HCT116 (cell line): ENCODE data around the gene SORL1. TPM values are rescaled to one million over a fixed set of nuclear protein-coding genes. Genes with fewer than 3 reads are reported as not detected.

Experiments
- ATAC-seq: fragments of 200-7000 bp; cut with Tn5 transposase; 2 replicates; pipeline ENCODE4 v1.9.1; 2020; ENCODE audit warnings: mild to moderate bottlenecking, moderate library complexity
- BruUV-seq: library from RNA; stranded (reverse); fragments of 400-500 nt; replicated peaks from 2 replicates; lab custom pipeline; 2021; lab: Mats Ljungman, UMichigan
- CTCF ChIA-PET: fragments of 300-600 bp; sonication (Branson Sonifier 250); formaldehyde crosslinking; loops from one replicate; lab custom pipeline; 2021; ENCODE audit warnings: antibody characterized with exemption; lab: Charles Lee
- POLR2A ChIA-PET: fragments of 300-600, 350-600 bp; sonication (Branson Sonifier 250); formaldehyde crosslinking; loops from one replicate; lab custom pipeline; 2021; ENCODE audit warnings: antibody characterized with exemption; lab: Charles Lee
- RAD21 ChIA-PET, 2 experiments: fragments of 300-600 bp; sonication (Branson Sonifier 250); formaldehyde crosslinking; loops; one replicate each; lab custom pipeline; 2023; ENCODE audit warnings: low total read pairs in 2 of 2; ENCODE audit not compliant: uncharacterized antibody in 2 of 2, unreplicated experiment in 2 of 2, low non-redundant PET in 1 of 2; lab: Charles Lee
- DNase-seq: peaks from one replicate; pipeline ENCODE4 v3.0.0-alpha.2; 2010; ENCODE audit warnings: low read depth, low spot score
- H2AFZ ChIP-seq: fragments of 200-600 bp; shearing (Covaris generic), sonication (generic); 2 replicates; pipeline ENCODE4 v1.6.1; 2017; ENCODE audit warnings: low read depth, mixed run types, mixed read lengths, antibody characterized with exemption, low read length; ENCODE audit not compliant: poor library complexity, severe bottlenecking
- H3K27ac ChIP-seq: 2 replicates; pipeline ENCODE4 v1.5.1; 2012; ENCODE audit warnings: low read depth, low read length
- H3K27me3 ChIP-seq: fragments of 200-600 bp; sonication (generic); 2 replicates; pipeline ENCODE4 v1.6.1; 2016; ENCODE audit warnings: mixed run types, low read length, mixed read lengths; ENCODE audit not compliant: insufficient read depth
- H3K36me3 ChIP-seq, 2 experiments: fragments of 200-500 bp in 1 of 2; fragments of 200-600 bp in 1 of 2; sonication (Bioruptor generic) in 1 of 2; sonication (generic) in 1 of 2; 2 replicates each; pipeline versions ENCODE4 v1.5.1 to v1.6.1; 2014 to 2016; ENCODE audit warnings: low read length in 2 of 2, inconsistent platforms in 1 of 2, mixed read lengths in 1 of 2, mixed run types in 1 of 2; ENCODE audit not compliant: insufficient read depth in 2 of 2, control insufficient read depth in 1 of 2
- H3K4me1 ChIP-seq, 2 experiments: fragments of 200-600 bp in 1 of 2; sonication (generic) in 1 of 2; 2 replicates each; pipeline versions ENCODE4 v1.5.1 to v1.6.1; 2012 to 2017; ENCODE audit warnings: low read length in 2 of 2, inconsistent platforms in 1 of 2, mild to moderate bottlenecking in 1 of 2, mixed read lengths in 1 of 2, mixed run types in 1 of 2, moderate library complexity in 1 of 2; ENCODE audit not compliant: insufficient read depth in 2 of 2, control insufficient read depth in 1 of 2
- H3K4me2 ChIP-seq: fragments of 200-600 bp; sonication (generic); 2 replicates; pipeline ENCODE4 v1.6.1; 2017; ENCODE audit warnings: mixed run types, low read length, mixed read lengths
- H3K4me3 ChIP-seq, 2 experiments: fragments of 200-600 bp in 1 of 2; sonication (generic) in 1 of 2; replicated peaks in 1 of 2; 2 replicates each; pipeline ENCODE4 v1.5.1; 2011 to 2016; ENCODE audit warnings: low read length in 2 of 2, control low read depth in 1 of 2, low read depth in 1 of 2, mild to moderate bottlenecking in 1 of 2, mixed read lengths in 1 of 2, mixed run types in 1 of 2
- H3K79me2 ChIP-seq: fragments of 200-600 bp; sonication (generic); 2 replicates; pipeline ENCODE4 v1.6.1; 2017; ENCODE audit warnings: mild to moderate bottlenecking, mixed run types, low read length, moderate library complexity, mixed read lengths; ENCODE audit not compliant: insufficient read depth
- H3K9ac ChIP-seq: fragments of 200-600 bp; sonication (generic); 2 replicates; pipeline ENCODE4 v1.6.1; 2016; ENCODE audit warnings: low read length, mixed read lengths
- H3K9me2 ChIP-seq: fragments of 200-600 bp; sonication (generic), shearing (Covaris generic); 2 replicates; pipeline ENCODE4 v1.6.1; 2017; ENCODE audit warnings: mixed run types, mild to moderate bottlenecking, moderate library complexity; ENCODE audit not compliant: insufficient read depth
- H3K9me3 ChIP-seq, 2 experiments: fragments of 200-500 bp in 1 of 2; fragments of 200-600 bp in 1 of 2; sonication (Bioruptor generic) in 1 of 2; sonication (generic) in 1 of 2; 2 replicates each; pipeline ENCODE4 v1.6.1; 2014 to 2017; ENCODE audit warnings: low read length in 2 of 2, mixed read lengths in 2 of 2, inconsistent platforms in 1 of 2, low read depth in 1 of 2, mild to moderate bottlenecking in 1 of 2, mixed run types in 1 of 2, moderate library complexity in 1 of 2; ENCODE audit not compliant: control insufficient read depth in 1 of 2, insufficient read depth in 1 of 2
- H4K20me1 ChIP-seq: fragments of 200-600 bp; sonication (generic), shearing (Covaris generic); 2 replicates; pipeline ENCODE4 v1.6.1; 2017; ENCODE audit warnings: mixed run types, mild to moderate bottlenecking, moderate library complexity; ENCODE audit not compliant: insufficient read depth
- CBX3 ChIP-seq: IDR thresholded peaks from 2 replicates; pipeline ENCODE4 v1.6.1; 2012; ENCODE audit warnings: low read depth
- CEBPB ChIP-seq: IDR thresholded peaks from 2 replicates; pipeline ENCODE4 v1.6.1; 2012; ENCODE audit warnings: low read depth
- ELF1 ChIP-seq: IDR thresholded peaks from 2 replicates; pipeline ENCODE4 v1.6.1; 2012; ENCODE audit warnings: low read depth, borderline replicate concordance
- EZH2 ChIP-seq: fragments of 200-600 bp; sonication (generic); IDR thresholded peaks from 2 replicates; pipeline ENCODE4 v1.6.1; 2017; ENCODE audit warnings: antibody characterized with exemption, mixed run types
- EZH2phosphoT487 ChIP-seq: fragments of 200-600 bp; IDR thresholded peaks from 2 replicates; pipeline ENCODE4 v1.6.1; 2018; ENCODE audit warnings: antibody characterized with exemption, borderline replicate concordance
- FOSL1 ChIP-seq: IDR thresholded peaks from 2 replicates; pipeline ENCODE4 v1.6.1; 2012; ENCODE audit warnings: low read depth
- MAX ChIP-seq: IDR thresholded peaks from 2 replicates; pipeline ENCODE4 v1.6.1; 2012
- POLR2A ChIP-seq: IDR thresholded peaks from 2 replicates; pipeline ENCODE4 v1.7.0; 2011; ENCODE audit warnings: borderline replicate concordance; ENCODE audit not compliant: insufficient read depth, insufficient read length; ENCODE audit errors: extremely low read depth
- REST ChIP-seq: IDR thresholded peaks from 2 replicates; pipeline ENCODE4 v1.6.1; 2012; ENCODE audit warnings: low read depth
- SP1 ChIP-seq: IDR thresholded peaks from 2 replicates; pipeline ENCODE4 v1.6.1; 2012; ENCODE audit warnings: low read depth
- SRF ChIP-seq: IDR thresholded peaks from 2 replicates; pipeline ENCODE4 v1.6.1; 2012; ENCODE audit warnings: low read depth
- TCF7L2 ChIP-seq: IDR thresholded peaks from 2 replicates; pipeline ENCODE4 v1.7.0; 2011; ENCODE audit warnings: borderline replicate concordance, inconsistent platforms; ENCODE audit not compliant: insufficient read depth, insufficient read length; ENCODE audit errors: extremely low read depth
- ZBTB33 ChIP-seq: IDR thresholded peaks from 2 replicates; pipeline ENCODE4 v1.6.1; 2011; ENCODE audit warnings: mild to moderate bottlenecking, low read length, moderate library complexity; ENCODE audit not compliant: insufficient replicate concordance; ENCODE audit errors: extremely low read depth
- ZFX ChIP-seq: fragments of 450-650 bp; IDR thresholded peaks from 2 replicates; pipeline ENCODE4 v1.6.1; 2017
- intact Hi-C: fragments of 100-400 bp; cut with micrococcal nuclease; formaldehyde crosslinking; loops from 2 replicates; pipeline ENCODE4 v1.10.0; 2022
- total RNA-seq: library from RNA; stranded (reverse); gene quantifications from one replicate; pipeline ENCODE4 v1.2.1, GENCODE V29; 2021; ENCODE audit not compliant: unreplicated experiment

The SORL1 gene
- total RNA-seq, 1 experiment from 2014 or later = 17.4 TPM

DNA sequence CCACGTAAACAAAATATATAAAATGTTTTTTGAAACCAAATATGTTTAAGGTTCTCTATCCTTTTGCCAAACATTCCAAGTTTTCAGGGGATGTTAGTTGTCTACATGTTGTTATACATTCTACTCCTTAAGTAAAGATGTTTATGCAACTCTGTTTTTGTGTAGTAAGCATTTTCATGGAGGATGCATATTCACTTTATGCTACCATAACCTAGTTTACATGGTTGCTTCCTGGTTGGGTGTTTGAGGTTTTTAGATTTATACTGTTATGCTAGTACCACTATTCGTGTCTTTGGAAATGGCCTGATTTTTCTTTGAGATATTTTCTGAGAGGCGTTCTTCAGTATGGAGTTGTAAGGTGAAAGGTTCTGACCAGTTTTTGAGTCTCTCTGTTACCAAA lies 131.7 kb downstream of the SORL1 start:
- ATAC-seq = no peak
- Histone ChIP-seq H3K79me2 (no peaks in the 10 kb centered on the region), H3K27me3 (no peaks in the 10 kb centered on the region), H3K9me2 (no peaks in the 10 kb centered on the region), H3K27ac (no peak overlapping the region), H3K9ac (no peak overlapping the region), H3K4me3 (no peak overlapping the region), H3K9me3 (no peaks in the 10 kb centered on the region), H3K4me2 (no peak overlapping the region), H4K20me1 (no peaks in the 10 kb centered on the region), H3K36me3 (no peaks in the 10 kb centered on the region), H3K4me1 (no peaks in the 10 kb centered on the region), H2AFZ (no peak overlapping the region)
- ChIA-PET RAD21 (no interaction called here), CTCF (no interaction called here), POLR2A (no interaction called here)
- no peak for TF ChIP-seq TCF7L2
- BruUV-seq = no TSS peak
- no peak for DNase-seq
- intact Hi-C loops = no loop called here

DNA sequence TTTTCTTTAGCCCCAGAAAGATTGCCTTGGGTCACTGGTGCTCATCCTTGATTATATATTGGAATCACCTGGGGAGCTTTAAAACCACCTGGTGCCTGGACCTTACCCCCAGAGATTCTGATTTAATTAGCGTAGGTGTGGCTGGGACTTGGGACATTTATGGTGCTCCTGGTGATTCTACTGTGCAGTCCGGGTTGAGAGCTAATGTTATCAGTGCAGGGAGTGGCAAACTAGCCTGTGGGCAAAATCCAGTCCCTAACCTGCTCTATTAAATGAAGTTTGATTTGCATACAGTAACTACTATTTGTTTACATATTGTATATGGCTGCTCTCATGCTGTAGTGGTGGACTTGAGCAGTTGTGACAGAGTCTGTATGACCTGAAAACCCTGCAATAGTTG lies 134.6 kb downstream of the SORL1 start:
- Histone ChIP-seq H3K4me2 (no peak overlapping the region), H3K36me3 (no peaks in the 10 kb centered on the region), H3K9me2 (no peaks in the 10 kb centered on the region), H3K4me3 (no peak overlapping the region), H3K27me3 (no peaks in the 10 kb centered on the region), H3K27ac (no peak overlapping the region), H3K9me3 (no peaks in the 10 kb centered on the region), H3K4me1 (no peaks in the 10 kb centered on the region), H4K20me1 (no peaks in the 10 kb centered on the region), H3K79me2 (no peaks in the 10 kb centered on the region), H2AFZ (no peak overlapping the region), H3K9ac (no peak overlapping the region)
- no TSS peak for BruUV-seq
- ATAC-seq (no peak), DNase-seq (no peak)
- ChIA-PET RAD21 (no interaction called here), CTCF (no interaction called here), POLR2A (no interaction called here)
- intact Hi-C loops = no loop called here
- no peak for TF ChIP-seq SP1
- no peak for TF ChIP-seq REST
- no peak for TF ChIP-seq ELF1
- TF ChIP-seq CBX3 = no peak
- no peak for TF ChIP-seq MAX
- TF ChIP-seq SRF = no peak
- no peak for TF ChIP-seq FOSL1
- TF ChIP-seq POLR2A = no peak
- TF ChIP-seq EZH2 = no peak
- TF ChIP-seq ZBTB33 = no peak
- no peak for TF ChIP-seq EZH2phosphoT487
- no peak for TF ChIP-seq ZFX
- TF ChIP-seq CEBPB = no peak
- no peak for TF ChIP-seq TCF7L2
